Right lobe of liver (tissue), 4 donors: Measurements from ENCODE around the gene CFAP107.
"Not testable (repeated sequence)": the region's sequence is repeated elsewhere in the genome, so short reads cannot be mapped to it uniquely, and the experiment has no call there.

Source experiments
- POLR2A ChIP-seq: fragments of 450-650 bp; IDR thresholded peaks from one replicate; pipeline ENCODE4 v1.6.1; 2017; ENCODE audit warnings: antibody characterized with exemption, mild to moderate bottlenecking
- TF ChIP-seq, protein P1 (sequence below), 4 donors: fragments of 200-600 bp in 3 of 4; fragments of 450-650 bp in 1 of 4; IDR thresholded peaks; one replicate each; pipeline versions ENCODE4 v1.5.1 to v1.8.0; 2016 to 2022; ENCODE audit warnings: antibody characterized with exemption in 4 of 4, mild to moderate bottlenecking in 2 of 4
- donor health status: DM: no; HTN: no; CAD: no.
- donor health status: DM: no; HTN: no; CAD: no.
- donor health status: DM: no; HTN: yes; CAD: no.

DNA sequence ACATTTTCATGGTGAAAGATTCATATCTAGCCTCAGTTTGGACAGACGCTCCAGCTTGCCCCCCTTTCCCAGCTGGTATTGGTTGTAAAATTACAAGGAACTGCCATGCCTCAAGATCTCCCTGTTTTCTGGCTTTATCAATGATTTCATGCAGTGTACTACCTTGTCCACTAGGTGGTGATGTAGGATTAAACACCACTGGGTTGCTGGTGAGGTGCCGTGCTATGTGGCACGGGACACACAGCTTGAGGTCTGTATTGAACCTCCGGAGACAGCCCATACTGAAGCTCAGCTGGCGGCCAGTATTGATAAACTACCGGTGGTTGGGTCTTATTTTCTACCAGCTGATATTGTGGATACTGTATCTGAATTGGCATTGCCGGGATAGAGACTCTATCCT is 37.8 kb downstream of the CFAP107 start:
- TF ChIP-seq, protein P1, sequence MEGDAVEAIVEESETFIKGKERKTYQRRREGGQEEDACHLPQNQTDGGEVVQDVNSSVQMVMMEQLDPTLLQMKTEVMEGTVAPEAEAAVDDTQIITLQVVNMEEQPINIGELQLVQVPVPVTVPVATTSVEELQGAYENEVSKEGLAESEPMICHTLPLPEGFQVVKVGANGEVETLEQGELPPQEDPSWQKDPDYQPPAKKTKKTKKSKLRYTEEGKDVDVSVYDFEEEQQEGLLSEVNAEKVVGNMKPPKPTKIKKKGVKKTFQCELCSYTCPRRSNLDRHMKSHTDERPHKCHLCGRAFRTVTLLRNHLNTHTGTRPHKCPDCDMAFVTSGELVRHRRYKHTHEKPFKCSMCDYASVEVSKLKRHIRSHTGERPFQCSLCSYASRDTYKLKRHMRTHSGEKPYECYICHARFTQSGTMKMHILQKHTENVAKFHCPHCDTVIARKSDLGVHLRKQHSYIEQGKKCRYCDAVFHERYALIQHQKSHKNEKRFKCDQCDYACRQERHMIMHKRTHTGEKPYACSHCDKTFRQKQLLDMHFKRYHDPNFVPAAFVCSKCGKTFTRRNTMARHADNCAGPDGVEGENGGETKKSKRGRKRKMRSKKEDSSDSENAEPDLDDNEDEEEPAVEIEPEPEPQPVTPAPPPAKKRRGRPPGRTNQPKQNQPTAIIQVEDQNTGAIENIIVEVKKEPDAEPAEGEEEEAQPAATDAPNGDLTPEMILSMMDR (IDR thresholded peaks at IDR 0.05), result peak in 3 of 4 donors; percentile 25 to 29 (median 26)
- not testable (repeated sequence) for TF ChIP-seq POLR2A
